ENCODE measurements around the gene LRMDA.

- TF ChIP-seq, protein P1, sequence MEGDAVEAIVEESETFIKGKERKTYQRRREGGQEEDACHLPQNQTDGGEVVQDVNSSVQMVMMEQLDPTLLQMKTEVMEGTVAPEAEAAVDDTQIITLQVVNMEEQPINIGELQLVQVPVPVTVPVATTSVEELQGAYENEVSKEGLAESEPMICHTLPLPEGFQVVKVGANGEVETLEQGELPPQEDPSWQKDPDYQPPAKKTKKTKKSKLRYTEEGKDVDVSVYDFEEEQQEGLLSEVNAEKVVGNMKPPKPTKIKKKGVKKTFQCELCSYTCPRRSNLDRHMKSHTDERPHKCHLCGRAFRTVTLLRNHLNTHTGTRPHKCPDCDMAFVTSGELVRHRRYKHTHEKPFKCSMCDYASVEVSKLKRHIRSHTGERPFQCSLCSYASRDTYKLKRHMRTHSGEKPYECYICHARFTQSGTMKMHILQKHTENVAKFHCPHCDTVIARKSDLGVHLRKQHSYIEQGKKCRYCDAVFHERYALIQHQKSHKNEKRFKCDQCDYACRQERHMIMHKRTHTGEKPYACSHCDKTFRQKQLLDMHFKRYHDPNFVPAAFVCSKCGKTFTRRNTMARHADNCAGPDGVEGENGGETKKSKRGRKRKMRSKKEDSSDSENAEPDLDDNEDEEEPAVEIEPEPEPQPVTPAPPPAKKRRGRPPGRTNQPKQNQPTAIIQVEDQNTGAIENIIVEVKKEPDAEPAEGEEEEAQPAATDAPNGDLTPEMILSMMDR (conservative IDR thresholded peaks at IDR 0.05; ENCODE audit: low read depth, low read length), result no peak
- TF ChIP-seq EZH2phosphoT487 (IDR thresholded peaks at IDR 0.05; ENCODE audit: borderline replicate concordance, low read length), result no peak
- no peak for TF ChIP-seq EZH2 (IDR thresholded peaks at IDR 0.05; ENCODE audit: low read length, unreplicated experiment)
Measured at GRCh38 chr10:75762431-75762802, 331.0 kb downstream of the LRMDA start.
